Hepatocyte (in vitro differentiated cells): Measurements from ENCODE around the gene SMG7. TPM values are rescaled to one million over a fixed set of nuclear protein-coding genes. Genes with fewer than 3 reads are reported as not detected.

Source experiments
- DNase-seq: peaks from one replicate; pipeline ENCODE4 v3.0.0-alpha.2; 2016; ENCODE audit warnings: low spot score
- H2AFZ ChIP-seq: fragments of 200-600 bp; sonication (generic); 2 replicates; pipeline ENCODE4 v1.6.0; 2016; ENCODE audit warnings: antibody characterized with exemption, mild to moderate bottlenecking
- H3K27ac ChIP-seq: fragments of 200-600 bp; sonication (generic); 2 replicates; pipeline ENCODE4 v1.5.1; 2016; ENCODE audit warnings: mild to moderate bottlenecking
- H3K27me3 ChIP-seq: fragments of 200-600 bp; sonication (generic); 2 replicates; pipeline ENCODE4 v1.6.1; 2016
- H3K36me3 ChIP-seq: fragments of 200-600 bp; sonication (generic); replicated peaks from 2 replicates; pipeline ENCODE4 v1.5.1; 2016; ENCODE audit warnings: low read depth; ENCODE audit not compliant: insufficient read depth
- H3K4me1 ChIP-seq: fragments of 200-600 bp; sonication (generic); 2 replicates; pipeline ENCODE4 v1.5.1; 2016; ENCODE audit warnings: mild to moderate bottlenecking, moderate library complexity; ENCODE audit not compliant: insufficient read depth
- H3K4me2 ChIP-seq: fragments of 200-600 bp; sonication (generic); 2 replicates; pipeline ENCODE4 v1.6.0; 2016
- H3K4me3 ChIP-seq: fragments of 200-600 bp; sonication (generic); 2 replicates; pipeline ENCODE4 v1.5.1; 2016; ENCODE audit warnings: mild to moderate bottlenecking
- H3K79me2 ChIP-seq: fragments of 200-600 bp; sonication (generic); 2 replicates; pipeline ENCODE4 v1.6.0; 2017; ENCODE audit warnings: mild to moderate bottlenecking
- H3K9me2 ChIP-seq: fragments of 200-600 bp; sonication (generic); replicated peaks from 2 replicates; pipeline ENCODE4 v1.6.0; 2017; ENCODE audit warnings: mild to moderate bottlenecking; ENCODE audit not compliant: insufficient read depth
- H3K9me3 ChIP-seq: fragments of 200-600 bp; sonication (generic); 2 replicates; pipeline ENCODE4 v1.5.1; 2016; ENCODE audit warnings: low read depth, mild to moderate bottlenecking
- H4K20me1 ChIP-seq: fragments of 200-600 bp; sonication (generic); 2 replicates; pipeline ENCODE4 v1.6.0; 2016; ENCODE audit warnings: mild to moderate bottlenecking; ENCODE audit not compliant: insufficient read depth, poor library complexity, severe bottlenecking
- CTCF ChIP-seq: fragments of 200-600 bp; sonication (generic); IDR thresholded peaks from 2 replicates; pipeline ENCODE4 v1.5.1; 2016; ENCODE audit warnings: antibody characterized with exemption, mild to moderate bottlenecking; ENCODE audit not compliant: poor library complexity
- EZH2 ChIP-seq: fragments of 200-600 bp; sonication (generic); IDR thresholded peaks from 2 replicates; pipeline ENCODE4 v1.6.1; 2016; ENCODE audit warnings: antibody characterized with exemption, mild to moderate bottlenecking, borderline replicate concordance
- EZH2phosphoT487 ChIP-seq: fragments of 200-600 bp; sonication (generic); IDR thresholded peaks from one replicate; pipeline ENCODE4 v1.6.1; 2018; ENCODE audit warnings: antibody characterized with exemption, mild to moderate bottlenecking, low read depth, moderate library complexity; ENCODE audit not compliant: unreplicated experiment, severe bottlenecking
- WGBS: methylation state at CpG from one replicate; pipeline ENCODE4 v1.1.6; 2016; ENCODE audit warnings: low lambda C conversion rate; ENCODE audit errors: missing lambda C conversion rate; 5-methylcytosine and 5-hydroxymethylcytosine counted together
- polyA plus RNA-seq: library from polyadenylated mRNA; unstranded; fragments of >200 nt; fragmentation: Nextera tagmentation; extraction: Ambion mirVana; gene quantifications from 2 replicates; pipeline ENCODE4 v1.2.1, GENCODE V29; 2016
- total RNA-seq: library from RNA; depleted of rRNA; stranded (reverse); fragments of >200 nt; gene quantifications from 2 replicates; pipeline ENCODE4 v1.2.3, GENCODE V29; 2014

The SMG7 gene
- total and polyA plus RNA-seq, 2 experiments from 2014 or later = 28.1 to 39.5 TPM

GRCh38 chr1:183438060-183438459 lies 34.2 kb upstream of the SMG7 start:
- TF ChIP-seq EZH2phosphoT487 (no peak), CTCF (no peak), EZH2 (no peak)
- no peaks in the 10 kb centered on the region for H3K36me3 ChIP-seq
- WGBS = 98% methylated on average over 2 of the region's 2 CpGs
- H3K9me2 ChIP-seq = no peaks in the 10 kb centered on the region
- no peak overlapping the region for H3K4me3 ChIP-seq
- no peak overlapping the region for H2AFZ ChIP-seq
- no peaks in the 10 kb centered on the region for H3K79me2 ChIP-seq
- no peak overlapping the region for H3K27ac ChIP-seq
- H3K9me3 ChIP-seq = no peaks in the 10 kb centered on the region
- H4K20me1 ChIP-seq = no peaks in the 10 kb centered on the region
- H3K4me1 ChIP-seq = no peaks in the 10 kb centered on the region
- H3K27me3 ChIP-seq = no peaks in the 10 kb centered on the region
- no peak for DNase-seq
- no peak overlapping the region for H3K4me2 ChIP-seq

GRCh38 chr1:183443011-183443410 lies 29.3 kb upstream of the SMG7 start:
- no peaks in the 10 kb centered on the region for H3K36me3 ChIP-seq
- H3K9me3 ChIP-seq = no peaks in the 10 kb centered on the region
- H3K4me3 ChIP-seq = no peak overlapping the region
- H3K4me1 ChIP-seq = no peaks in the 10 kb centered on the region
- H2AFZ ChIP-seq = no peak overlapping the region
- H3K4me2 ChIP-seq = no peak overlapping the region
- H3K27ac ChIP-seq = no peak overlapping the region
- no peaks in the 10 kb centered on the region for H4K20me1 ChIP-seq
- no peaks in the 10 kb centered on the region for H3K79me2 ChIP-seq
- H3K9me2 ChIP-seq = no peaks in the 10 kb centered on the region
- DNase-seq = no peak
- TF ChIP-seq EZH2 (no peak), CTCF (no peak), EZH2phosphoT487 (no peak)
- 92% methylated on average over 2 of the region's 2 CpGs for whole genome bisulfite sequencing
- H3K27me3 ChIP-seq = no peaks in the 10 kb centered on the region

GRCh38 chr1:183443466-183443865 lies 28.8 kb upstream of the SMG7 start:
- Histone ChIP-seq H3K79me2 (no peaks in the 10 kb centered on the region), H3K4me2 (no peak overlapping the region), H3K9me2 (no peaks in the 10 kb centered on the region), H4K20me1 (no peaks in the 10 kb centered on the region), H3K9me3 (no peaks in the 10 kb centered on the region), H3K4me1 (no peaks in the 10 kb centered on the region), H3K4me3 (no peak overlapping the region), H3K27me3 (no peaks in the 10 kb centered on the region), H2AFZ (no peak overlapping the region), H3K27ac (no peak overlapping the region), H3K36me3 (no peaks in the 10 kb centered on the region)
- no peak for TF ChIP-seq CTCF
- TF ChIP-seq EZH2phosphoT487 = no peak
- no peak for TF ChIP-seq EZH2
- no peak for DNase-seq
- WGBS = 14% methylated on average over 1 of the region's 1 CpG

- Histone ChIP-seq H3K36me3 (no peaks in the 10 kb centered on the region), H3K79me2 (no peaks in the 10 kb centered on the region), H3K4me1 (no peaks in the 10 kb centered on the region), H3K27ac (no peak overlapping the region), H3K9me3 (no peaks in the 10 kb centered on the region), H3K4me2 (no peak overlapping the region), H3K4me3 (no peak overlapping the region), H3K27me3 (no peaks in the 10 kb centered on the region), H2AFZ (no peak overlapping the region), H4K20me1 (no peaks in the 10 kb centered on the region), H3K9me2 (no peaks in the 10 kb centered on the region)
- no peak for DNase-seq
- TF ChIP-seq EZH2 (no peak), CTCF (no peak), EZH2phosphoT487 (no peak)
- 45% methylated on average over 3 of the region's 3 CpGs for WGBS
Measured at GRCh38 chr1:183444243-183444642, 28.1 kb upstream of the SMG7 start.
